ENCODE measurements around the gene MTA1.

DNA sequence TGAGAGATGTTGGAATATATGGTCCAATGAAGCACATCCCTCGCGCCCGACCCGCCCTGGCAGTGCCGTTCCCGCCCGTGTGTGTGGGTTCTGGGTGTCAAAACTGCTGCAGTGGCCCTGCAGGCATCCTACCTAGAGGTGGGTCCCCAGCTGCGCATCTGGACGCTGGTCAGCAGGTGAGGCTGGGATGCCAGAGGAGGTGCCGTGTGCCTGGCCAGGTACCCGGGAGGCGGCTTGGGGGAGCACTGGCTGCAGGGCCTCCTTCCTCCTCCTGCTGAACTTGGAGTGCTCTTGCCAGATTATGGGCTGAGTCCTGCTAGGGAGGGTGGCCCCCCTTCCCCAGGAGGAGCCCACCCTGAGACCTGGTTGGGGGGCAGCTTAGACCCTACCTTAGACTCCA is 5.2 kb downstream of the MTA1 start:
- TF ChIP-seq, protein P1, sequence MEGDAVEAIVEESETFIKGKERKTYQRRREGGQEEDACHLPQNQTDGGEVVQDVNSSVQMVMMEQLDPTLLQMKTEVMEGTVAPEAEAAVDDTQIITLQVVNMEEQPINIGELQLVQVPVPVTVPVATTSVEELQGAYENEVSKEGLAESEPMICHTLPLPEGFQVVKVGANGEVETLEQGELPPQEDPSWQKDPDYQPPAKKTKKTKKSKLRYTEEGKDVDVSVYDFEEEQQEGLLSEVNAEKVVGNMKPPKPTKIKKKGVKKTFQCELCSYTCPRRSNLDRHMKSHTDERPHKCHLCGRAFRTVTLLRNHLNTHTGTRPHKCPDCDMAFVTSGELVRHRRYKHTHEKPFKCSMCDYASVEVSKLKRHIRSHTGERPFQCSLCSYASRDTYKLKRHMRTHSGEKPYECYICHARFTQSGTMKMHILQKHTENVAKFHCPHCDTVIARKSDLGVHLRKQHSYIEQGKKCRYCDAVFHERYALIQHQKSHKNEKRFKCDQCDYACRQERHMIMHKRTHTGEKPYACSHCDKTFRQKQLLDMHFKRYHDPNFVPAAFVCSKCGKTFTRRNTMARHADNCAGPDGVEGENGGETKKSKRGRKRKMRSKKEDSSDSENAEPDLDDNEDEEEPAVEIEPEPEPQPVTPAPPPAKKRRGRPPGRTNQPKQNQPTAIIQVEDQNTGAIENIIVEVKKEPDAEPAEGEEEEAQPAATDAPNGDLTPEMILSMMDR (IDR thresholded peaks at IDR 0.05; ENCODE audit: insufficient read depth, low read length): no peak
- TF ChIP-seq POLR2AphosphoS5 (IDR thresholded peaks at IDR 0.05; ENCODE audit: low read depth): no peak; the same call in 1 of the 2 replicates

Data from HL-60 (cell line).